GM23338 (cell line): ENCODE results near the gene DNAJC1.

Experiments
- CREB1 ChIP-seq: fragments of 250-450 bp; sonication (Bioruptor Pico); IDR thresholded peaks from 2 replicates; pipeline ENCODE4 v1.5.0; 2020; ENCODE audit warnings: low read depth, mild to moderate bottlenecking, moderate library complexity
- CTCF ChIP-seq, 2 experiments: fragments of 200-600 bp in 1 of 2; sonication (generic) in 1 of 2; conservative IDR thresholded peaks; 2 replicates each; pipeline versions ENCODE4 v1.5.1 to v1.6.1; 2016 to 2017; ENCODE audit warnings: antibody characterized with exemption in 2 of 2, low read depth in 2 of 2, mild to moderate bottlenecking in 2 of 2, moderate library complexity in 1 of 2
- EZH2 ChIP-seq: fragments of 200-600 bp; sonication (generic); IDR thresholded peaks from one replicate; pipeline ENCODE4 v1.8.0; 2017; ENCODE audit warnings: antibody characterized with exemption, mild to moderate bottlenecking, low read depth; ENCODE audit not compliant: unreplicated experiment
- EZH2phosphoT487 ChIP-seq: fragments of 200-600 bp; sonication (generic); IDR thresholded peaks from one replicate; pipeline ENCODE4 v1.8.1; 2018; ENCODE audit warnings: antibody characterized with exemption; ENCODE audit not compliant: unreplicated experiment
- JUNB ChIP-seq: IDR thresholded peaks from one replicate; pipeline ENCODE4 v1.6.1; 2016; ENCODE audit warnings: antibody characterized with exemption; ENCODE audit not compliant: unreplicated experiment
- POLR2AphosphoS5 ChIP-seq: IDR thresholded peaks from 2 replicates; pipeline ENCODE4 v1.6.1; 2016; ENCODE audit warnings: antibody characterized with exemption, low read depth
- REST ChIP-seq: IDR thresholded peaks from one replicate; pipeline ENCODE4 v1.6.1; 2018; ENCODE audit warnings: antibody characterized with exemption; ENCODE audit not compliant: unreplicated experiment
- ZNF114 ChIP-seq: fragments of 250-450 bp; sonication (Bioruptor Pico); IDR thresholded peaks from 2 replicates; pipeline ENCODE4 v1.5.0; 2020; ENCODE audit warnings: mild to moderate bottlenecking, moderate library complexity

DNA sequence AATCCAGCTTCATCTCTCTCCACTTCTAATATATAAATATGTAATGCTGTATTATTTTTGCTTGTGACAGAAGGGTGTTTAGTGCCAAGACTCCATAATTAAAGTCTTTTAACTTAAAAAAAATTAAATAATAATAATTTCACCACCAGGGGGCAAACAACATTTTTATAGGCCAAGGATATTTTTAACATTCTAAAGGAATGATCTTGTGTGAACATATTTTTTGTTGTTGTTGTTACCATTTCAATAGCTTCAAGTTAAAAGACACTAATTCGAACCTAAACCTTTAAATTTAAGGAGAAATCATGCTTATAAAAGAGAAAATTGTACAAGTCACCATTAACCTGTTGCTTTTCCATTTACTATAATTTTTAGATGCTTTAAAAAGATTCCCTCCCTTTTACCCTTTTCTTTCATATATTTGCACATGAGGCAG lies 7.5 kb upstream of the DNAJC1 start:
- TF ChIP-seq CTCF (conservative IDR thresholded peaks at IDR 0.05; ENCODE audit: low read depth in 2 of 2) = peak in 1 of 2 experiments; percentile 53; a peak in 2 of 4 replicates
- TF ChIP-seq REST = no peak
- TF ChIP-seq EZH2phosphoT487 = no peak
- no peak for TF ChIP-seq ZNF114 (CRISPR knock-in tag)
- TF ChIP-seq JUNB = no peak
- no peak for TF ChIP-seq POLR2AphosphoS5
- no peak for TF ChIP-seq EZH2
- TF ChIP-seq CREB1 (CRISPR knock-in tag) = no peak
